ENCODE measurements around the gene DSCAML1. TPM values are rescaled to one million over a fixed set of nuclear protein-coding genes. Genes with fewer than 3 reads are reported as not detected.

DSCAML1 gene
- total and polyA plus RNA-seq, 2 of the 8 experiments (the other 6 are each of a cell fraction or from before 2014, with no cell fraction given): 0.19 to 0.24 TPM

- no peak for TF ChIP-seq HDAC2 (IDR thresholded peaks at IDR 0.05; ENCODE audit: borderline replicate concordance in 1 of 2, low read depth in 2 of 2, low read length in 2 of 2)
- TF ChIP-seq SRF (IDR thresholded peaks at IDR 0.05; ENCODE audit: low read depth, low read length): no peak
- no peak for TF ChIP-seq CBX8 (IDR thresholded peaks at IDR 0.05; ENCODE audit: borderline replicate concordance, low read depth, low read length)
- no peak for TF ChIP-seq NANOG (IDR thresholded peaks at IDR 0.05; ENCODE audit: insufficient read depth, low read depth, low read length, poor library complexity, severe bottlenecking)
- TF ChIP-seq ASH2L (IDR thresholded peaks at IDR 0.05; ENCODE audit: low read length): no peak
- TF ChIP-seq RBBP5 (IDR thresholded peaks at IDR 0.05; ENCODE audit: borderline replicate concordance, low read depth, low read length): no peak
- TF ChIP-seq TBP (IDR thresholded peaks at IDR 0.05; ENCODE audit: low read depth, low read length): no peak
- no peak overlapping the region for H3K9ac ChIP-seq (replicated peaks in 1 of 4; ENCODE audit: extremely low read depth in 1 of 4, low read depth in 3 of 4, low read length in 3 of 4)
- DNase-seq (ENCODE audit: low read depth in 1 of 2, low spot score in 2 of 2) (no peak), FAIRE-seq (no peak)
- no peaks in the 10 kb centered on the region for H3K23me2 ChIP-seq (ENCODE audit: low read depth, low read length)
- H3K4ac ChIP-seq (replicated peaks; ENCODE audit: insufficient read length, low read depth, low read length): no peak overlapping the region
- no peak overlapping the region for H4K91ac ChIP-seq (replicated peaks; ENCODE audit: insufficient read length, low read length)
- no peak overlapping the region for H3K4me3 ChIP-seq (ENCODE audit: extremely low read depth in 1 of 4, insufficient read depth in 2 of 4, low read depth in 3 of 4, low read length in 4 of 4)
- no peak overlapping the region for H4K8ac ChIP-seq (ENCODE audit: extremely low read depth, insufficient read depth, low read length)
- no peaks in the 10 kb centered on the region for H3K79me2 ChIP-seq (ENCODE audit: control insufficient read depth in 1 of 2, insufficient read depth in 2 of 2, low read length in 2 of 2)
- H3K4me2 ChIP-seq (ENCODE audit: insufficient read depth in 1 of 2, low read depth in 2 of 2, low read length in 2 of 2): no peak overlapping the region
- no peak overlapping the region for H2BK12ac ChIP-seq (ENCODE audit: low read depth, low read length)
- no peaks in the 10 kb centered on the region for H3K9me3 ChIP-seq (ENCODE audit: insufficient read depth in 2 of 2, low read depth in 1 of 2, low read length in 1 of 2)
- POLR2A ChIA-PET (ENCODE audit: partially characterized antibody): interaction anchor here (0.6 kb wide), 1 partner anchor 293 kb away, joined by 3 read pairs; no protein-coding TSS in a partner anchor
- no peaks in the 10 kb centered on the region for H3K79me1 ChIP-seq (ENCODE audit: low read depth, low read length)
- no peak overlapping the region for H3K18ac ChIP-seq (ENCODE audit: extremely low read depth, low read length)
- no peak overlapping the region for H3K14ac ChIP-seq (ENCODE audit: insufficient read length)
- no peak overlapping the region for H3K27ac ChIP-seq (ENCODE audit: low read depth, low read length)
- no peak overlapping the region for H2AFZ ChIP-seq (ENCODE audit: low read length)
- H2BK20ac ChIP-seq (ENCODE audit: low read length): no peak overlapping the region
- H3K23ac ChIP-seq (ENCODE audit: insufficient read length): no peak overlapping the region
- no peak overlapping the region for H2BK5ac ChIP-seq (ENCODE audit: low read depth, low read length)
- no peaks in the 10 kb centered on the region for H3K4me1 ChIP-seq (replicated peaks in 1 of 4; ENCODE audit: control insufficient read depth in 3 of 4, insufficient read depth in 4 of 4, low read length in 3 of 4)
- no peaks in the 10 kb centered on the region for H3K27me3 ChIP-seq (replicated peaks in 1 of 4; ENCODE audit: control insufficient read depth in 3 of 4, extremely low read depth in 1 of 4, insufficient read depth in 3 of 4, low read length in 3 of 4)
- H4K5ac ChIP-seq (ENCODE audit: insufficient read length, low read depth, low read length): no peak overlapping the region
- no peaks in the 10 kb centered on the region for H3K36me3 ChIP-seq (ENCODE audit: control insufficient read depth in 2 of 4, insufficient read depth in 4 of 4, low read length in 3 of 4)
- no peak overlapping the region for H2AK5ac ChIP-seq (ENCODE audit: low read depth, low read length)
- H3K56ac ChIP-seq (replicated peaks; ENCODE audit: insufficient read length, low read depth, low read length): no peak overlapping the region
- no peak overlapping the region for H2BK120ac ChIP-seq (replicated peaks; ENCODE audit: low read depth, low read length)
- 85% methylated on average over 5 of the region's 5 CpGs; no CpG with 5 or more reads in 1 of the 2 experiments for WGBS, 2 experiments (ENCODE audit: extremely low coverage in 1 of 2, insufficient coverage in 1 of 2, insufficient read length in 1 of 2, insufficient replicate concordance in 2 of 2, low coverage in 1 of 2, low lambda C conversion rate in 2 of 2, missing lambda C conversion rate in 1 of 2)
- CTCF ChIA-PET (ENCODE audit: partially characterized antibody): interaction anchor here (1.1 to 1.5 kb wide), 3 partner anchors 18 to 237 kb away, joined by 3 to 5 read pairs (median 4); no protein-coding TSS in a partner anchor
- H2BK15ac ChIP-seq (ENCODE audit: low read length): no peak overlapping the region
- H4K20me1 ChIP-seq (replicated peaks in 1 of 2; ENCODE audit: control insufficient read depth in 1 of 2, insufficient read depth in 2 of 2, low read length in 2 of 2): no peaks in the 10 kb centered on the region
Observed at GRCh38 chr11:117572671-117573070, 224.3 kb downstream of the DSCAML1 start.

All from H1 (cell line).